HepG2 (cell line): ENCODE data around the gene ABCC12. TPM values are rescaled to one million over a fixed set of nuclear protein-coding genes. Genes with fewer than 3 reads are reported as not detected.

ENCODE experiments used
- ARID5B ChIP-seq: IDR thresholded peaks from 2 replicates; pipeline ENCODE4 v1.4.0; 2020; ENCODE audit warnings: mild to moderate bottlenecking, missing genetic modification reagents
- ASH2L ChIP-seq: fragments of 300-600, 200-600 bp; sonication (generic); IDR thresholded peaks from 2 replicates; pipeline ENCODE4 v1.7.0; 2017; ENCODE audit warnings: low read depth, mild to moderate bottlenecking, moderate library complexity, mixed read lengths, low read length; ENCODE audit not compliant: insufficient read length
- CEBPG ChIP-seq: IDR thresholded peaks from 2 replicates; pipeline ENCODE4 v1.6.1; 2016
- ETV6 ChIP-seq: sonication (generic); formaldehyde crosslinking; conservative IDR thresholded peaks from 2 replicates; pipeline ENCODE4 v1.4.0; 2020; ENCODE audit warnings: missing genetic modification reagents
- HBP1 ChIP-seq: IDR thresholded peaks from 2 replicates; pipeline ENCODE4 v1.6.1; 2016; ENCODE audit warnings: low read depth, control low read depth
- HDAC2 ChIP-seq: sonication (generic); formaldehyde crosslinking; IDR thresholded peaks from 2 replicates; pipeline ENCODE4 v1.4.0; 2020; ENCODE audit warnings: missing genetic modification reagents
- KLF16 ChIP-seq, 2 experiments: sonication (generic) in 1 of 2; formaldehyde crosslinking in 1 of 2; IDR thresholded peaks; 2 replicates each; pipeline versions ENCODE4 v1.6.1 to v1.8.0; 2016 to 2023; ENCODE audit warnings: missing genetic modification reagents in 2 of 2, missing compliant biosample characterization in 1 of 2
- MAX ChIP-seq: IDR thresholded peaks from 2 replicates; pipeline ENCODE4 v1.6.1; 2012; ENCODE audit warnings: inconsistent platforms
- NR2C2 ChIP-seq: sonication (generic); formaldehyde crosslinking; IDR thresholded peaks from 2 replicates; pipeline ENCODE4 v1.4.0; 2020; ENCODE audit warnings: missing genetic modification reagents, mild to moderate bottlenecking, moderate library complexity, borderline replicate concordance
- NR2F6 ChIP-seq, 2 experiments: IDR thresholded peaks; 2 replicates each; pipeline ENCODE4 v1.6.1; 2016; ENCODE audit warnings: antibody characterized with exemption in 1 of 2, mild to moderate bottlenecking in 1 of 2
- SOX13 ChIP-seq, 3 experiments: fragments of 450-650 bp in 1 of 3; sonication (generic) in 1 of 3; formaldehyde crosslinking in 1 of 3; IDR thresholded peaks in 2 of 3; conservative IDR thresholded peaks in 1 of 3; 2 replicates each; pipeline versions ENCODE4 v1.5.0 to v1.6.1; 2016 to 2020; ENCODE audit warnings: antibody characterized with exemption in 1 of 3, mild to moderate bottlenecking in 1 of 3, missing compliant biosample characterization in 1 of 3, missing genetic modification reagents in 1 of 3, moderate library complexity in 1 of 3
- SOX5 ChIP-seq: IDR thresholded peaks from 2 replicates; pipeline ENCODE4 v1.6.1; 2016; ENCODE audit warnings: borderline replicate concordance
- SP1 ChIP-seq, 2 experiments: fragments of 450-650 bp in 1 of 2; sonication (generic) in 1 of 2; formaldehyde crosslinking in 1 of 2; IDR thresholded peaks; 2 replicates each; pipeline versions ENCODE4 v1.4.0 to v1.6.1; 2016 to 2020; ENCODE audit warnings: missing genetic modification reagents in 1 of 2
- ZFP37 ChIP-seq: sonication (generic); formaldehyde crosslinking; IDR thresholded peaks from 2 replicates; pipeline ENCODE4 v1.4.0; 2020; ENCODE audit warnings: missing genetic modification reagents, borderline replicate concordance
- ZMAT3 ChIP-seq: sonication (generic); formaldehyde crosslinking; conservative IDR thresholded peaks from 2 replicates; pipeline ENCODE4 v1.7.0; 2021; ENCODE audit warnings: missing genetic modification reagents
- ZNF546 ChIP-seq: sonication (generic); formaldehyde crosslinking; conservative IDR thresholded peaks from 2 replicates; pipeline ENCODE4 v1.8.1; 2023; ENCODE audit warnings: mild to moderate bottlenecking, missing genetic modification reagents
- ZNF687 ChIP-seq: sonication (generic); formaldehyde crosslinking; IDR thresholded peaks from 2 replicates; pipeline ENCODE4 v1.5.1; 2020; ENCODE audit warnings: mild to moderate bottlenecking, missing genetic modification reagents, moderate library complexity
- ZNF766 ChIP-seq: sonication (generic); formaldehyde crosslinking; IDR thresholded peaks from 2 replicates; pipeline ENCODE4 v1.5.0; 2020; ENCODE audit warnings: missing genetic modification reagents, borderline replicate concordance
- polyA plus RNA-seq, 8 experiments: library from polyadenylated mRNA; depleted of rRNA in 3 of 8; stranded (reverse) in 7 of 8; unstranded in 1 of 8; fragments of >200 nt; fragmentation: Illumina TruSeq in 4 of 8; extraction: Trizol in 4 of 8; gene quantifications; 2 replicates each; pipeline versions ENCODE4 v1.2.1 to v1.2.3, GENCODE V29; 2011 to 2016; ENCODE audit warnings: low read depth in 4 of 8, missing spikeins in 1 of 8, mixed read lengths in 1 of 8; ENCODE audit not compliant: insufficient read depth in 1 of 8
- total RNA-seq, 5 experiments: library from RNA; depleted of rRNA; stranded (reverse); fragments of >200 nt; fragmentation: Illumina TruSeq; extraction: Trizol; gene quantifications; 2 replicates each; pipeline ENCODE4 v1.2.3, GENCODE V29; 2016; ENCODE audit warnings: low read depth in 1 of 5

Gene ABCC12
- total and polyA plus RNA-seq, 2 of the 13 experiments (the other 11 are each of a cell fraction or from before 2014, with no cell fraction given), result not detected

GRCh38 chr16:48164907-48165715 lies 9.3 kb upstream of the ABCC12 start (continued):
- TF ChIP-seq NR2C2 (CRISPR knock-in tag), result peak; percentile 48; the same call in 1 of the 2 replicates
- TF ChIP-seq HDAC2 (CRISPR knock-in tag), result peak; percentile 64; the same call in 1 of the 2 replicates
- TF ChIP-seq KLF16 (CRISPR knock-in tag; IDR thresholded peaks at IDR 0.05), result peak in 1 of 2 experiments; percentile 73; a peak in 2 of 4 replicates
- no peak for TF ChIP-seq SP1 (IDR thresholded peaks at IDR 0.05)
- TF ChIP-seq SP1 (CRISPR knock-in tag; IDR thresholded peaks at IDR 0.05), result no peak
- TF ChIP-seq ARID5B (CRISPR knock-in tag), result peak; percentile 83
- no peak for TF ChIP-seq ZNF766 (CRISPR knock-in tag)
- TF ChIP-seq HBP1 (CRISPR knock-in tag), result 0 out of 2 replicates have a peak, but pooled peaks have one; percentile 29
- TF ChIP-seq MAX, result peak; percentile 45; the same call in 1 of the 2 replicates
- TF ChIP-seq SOX5 (CRISPR knock-in tag), result peak; percentile 68; the same call in 1 of the 2 replicates
- peak; percentile 73 for TF ChIP-seq ZNF687 (CRISPR knock-in tag)
- TF ChIP-seq ASH2L, result peak; percentile 25
- TF ChIP-seq ETV6 (CRISPR knock-in tag), result 0 out of 2 replicates have a peak, but pooled peaks have one; percentile 31
- no peak for TF ChIP-seq ZMAT3
- TF ChIP-seq NR2F6 (IDR thresholded peaks at IDR 0.05), result no peak
- peak; percentile 55 for TF ChIP-seq NR2F6 (CRISPR knock-in tag; IDR thresholded peaks at IDR 0.05)
- no peak for TF ChIP-seq SOX13 (IDR thresholded peaks at IDR 0.05)
- peak in 1 of 2 experiments; percentile 74; a peak in 1 of 4 replicates for TF ChIP-seq SOX13 (CRISPR knock-in tag; conservative IDR thresholded peaks at IDR 0.05 in 1 of 2, IDR thresholded peaks at IDR 0.05 in 1 of 2)
- TF ChIP-seq ZNF546 (CRISPR knock-in tag), result no peak
- TF ChIP-seq ZFP37, result 0 out of 2 replicates have a peak, but pooled peaks have one; percentile 36
- TF ChIP-seq CEBPG (CRISPR knock-in tag), result peak; percentile 99
